GM06990 (cell line): ENCODE results near the gene STK39.

Experiments
- DNase-seq: peaks from one replicate; pipeline ENCODE4 v3.0.0-alpha.2; 2011; ENCODE audit not compliant: insufficient read length; ENCODE audit errors: extremely low read depth
- H3K27me3 ChIP-seq: replicated peaks from 2 replicates; pipeline ENCODE4 v1.6.0; 2011; ENCODE audit warnings: low read length; ENCODE audit not compliant: control insufficient read depth, insufficient read depth
- H3K36me3 ChIP-seq: 2 replicates; pipeline ENCODE4 v1.5.1; 2011; ENCODE audit warnings: low read length; ENCODE audit not compliant: control insufficient read depth, insufficient read depth
- H3K4me3 ChIP-seq: replicated peaks from 2 replicates; pipeline ENCODE4 v1.5.1; 2011; ENCODE audit warnings: low read depth, mild to moderate bottlenecking, control low read depth, low read length
- TF ChIP-seq, protein P1 (sequence below): IDR thresholded peaks from 2 replicates; pipeline ENCODE4 v1.5.1; 2011; ENCODE audit warnings: low read length, control low read depth, mild to moderate bottlenecking, inconsistent platforms; ENCODE audit not compliant: insufficient read depth, poor library complexity, severe bottlenecking

STK39 gene

GRCh38 chr2:168256448-168256847, 9.1 kb upstream of the STK39 start:
- no peaks in the 10 kb centered on the region for H3K36me3 ChIP-seq
- no peak for DNase-seq
- H3K27me3 ChIP-seq: no peaks in the 10 kb centered on the region
- TF ChIP-seq, protein P1, sequence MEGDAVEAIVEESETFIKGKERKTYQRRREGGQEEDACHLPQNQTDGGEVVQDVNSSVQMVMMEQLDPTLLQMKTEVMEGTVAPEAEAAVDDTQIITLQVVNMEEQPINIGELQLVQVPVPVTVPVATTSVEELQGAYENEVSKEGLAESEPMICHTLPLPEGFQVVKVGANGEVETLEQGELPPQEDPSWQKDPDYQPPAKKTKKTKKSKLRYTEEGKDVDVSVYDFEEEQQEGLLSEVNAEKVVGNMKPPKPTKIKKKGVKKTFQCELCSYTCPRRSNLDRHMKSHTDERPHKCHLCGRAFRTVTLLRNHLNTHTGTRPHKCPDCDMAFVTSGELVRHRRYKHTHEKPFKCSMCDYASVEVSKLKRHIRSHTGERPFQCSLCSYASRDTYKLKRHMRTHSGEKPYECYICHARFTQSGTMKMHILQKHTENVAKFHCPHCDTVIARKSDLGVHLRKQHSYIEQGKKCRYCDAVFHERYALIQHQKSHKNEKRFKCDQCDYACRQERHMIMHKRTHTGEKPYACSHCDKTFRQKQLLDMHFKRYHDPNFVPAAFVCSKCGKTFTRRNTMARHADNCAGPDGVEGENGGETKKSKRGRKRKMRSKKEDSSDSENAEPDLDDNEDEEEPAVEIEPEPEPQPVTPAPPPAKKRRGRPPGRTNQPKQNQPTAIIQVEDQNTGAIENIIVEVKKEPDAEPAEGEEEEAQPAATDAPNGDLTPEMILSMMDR: no peak
- H3K4me3 ChIP-seq: no peak overlapping the region

DNA sequence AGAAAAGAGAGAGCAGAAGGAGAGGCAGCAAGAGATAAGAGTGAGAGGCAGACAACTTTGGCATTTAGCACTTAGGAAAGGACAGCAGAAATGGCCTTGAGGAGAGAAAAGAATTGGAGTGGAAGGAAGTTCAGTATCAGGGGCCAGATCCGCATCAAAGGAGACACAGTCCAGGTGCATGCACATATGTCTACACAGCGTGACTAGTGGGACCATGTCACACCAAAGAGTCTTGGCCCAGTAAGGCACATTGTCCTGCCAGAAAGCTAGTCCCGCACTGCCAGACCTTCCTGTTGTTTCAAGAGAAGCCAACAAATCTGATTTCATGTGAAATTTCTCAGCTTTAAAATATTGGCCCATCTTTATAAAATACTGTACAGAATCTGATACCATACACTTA, 8.5 kb upstream of the STK39 start:
- H3K4me3 ChIP-seq: no peak overlapping the region
- no peak for DNase-seq
- no peaks in the 10 kb centered on the region for H3K36me3 ChIP-seq
- TF ChIP-seq, protein P1: no peak
- H3K27me3 ChIP-seq: no peaks in the 10 kb centered on the region

- Histone ChIP-seq H3K27me3 (no peaks in the 10 kb centered on the region), H3K36me3 (no peaks in the 10 kb centered on the region), H3K4me3 (no peak overlapping the region)
- DNase-seq: no peak
- TF ChIP-seq, protein P1: no peak
Observed at GRCh38 chr2:168255103-168255502, 7.7 kb upstream of the STK39 start.

- Histone ChIP-seq H3K4me3 (no peak overlapping the region), H3K27me3 (no peaks in the 10 kb centered on the region), H3K36me3 (no peaks in the 10 kb centered on the region)
- TF ChIP-seq, protein P1: no peak
- no peak for DNase-seq
Observed at GRCh38 chr2:168254158-168254935, 7.0 kb upstream of the STK39 start.

- DNase-seq: no peak
- TF ChIP-seq, protein P1: no peak
- Histone ChIP-seq H3K4me3 (no peak overlapping the region), H3K27me3 (no peaks in the 10 kb centered on the region), H3K36me3 (no peaks in the 10 kb centered on the region)
Observed at GRCh38 chr2:168253379-168253778, 6.0 kb upstream of the STK39 start.
